Measurements from ENCODE around the gene CRYGN.

CRYGN gene

DNA sequence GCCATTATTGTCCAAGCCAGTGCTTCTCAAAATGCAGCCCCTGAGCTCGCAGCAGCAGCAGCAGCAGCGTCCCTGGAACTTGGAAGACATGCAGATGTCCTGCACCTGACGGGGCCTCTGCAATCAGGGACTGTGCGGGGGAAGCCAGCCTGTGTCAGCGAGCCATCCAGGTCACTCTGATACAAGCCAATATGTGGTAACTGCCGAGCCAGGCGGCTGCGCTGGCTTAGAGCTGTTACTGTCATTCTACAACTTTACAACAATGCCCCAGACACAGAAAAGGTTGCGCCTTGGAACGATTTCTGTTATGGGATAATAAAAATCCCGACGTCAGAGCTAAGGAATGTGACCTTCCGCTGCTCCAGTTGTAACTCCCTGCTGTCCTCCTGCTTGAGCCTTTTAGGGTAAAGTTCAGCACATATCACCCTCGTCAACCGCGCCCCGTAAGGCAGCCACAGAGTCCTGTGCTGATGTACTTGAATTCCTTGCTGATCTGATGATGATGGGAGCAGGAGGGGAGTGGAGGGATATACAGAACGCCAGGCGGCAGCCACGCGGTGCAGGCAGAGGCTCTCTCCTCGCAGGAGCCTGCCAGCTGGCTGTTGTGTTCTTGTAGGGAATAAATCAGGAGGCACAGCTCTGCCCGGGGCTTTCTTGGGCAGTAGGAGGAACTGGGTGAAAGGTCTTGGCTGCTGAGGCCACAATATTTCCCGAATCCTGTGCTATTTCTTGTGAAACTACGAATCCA is 20.0 kb upstream of the CRYGN start:
- DNase-seq (ENCODE audit: low spot score) = peak; percentile 63

DNA sequence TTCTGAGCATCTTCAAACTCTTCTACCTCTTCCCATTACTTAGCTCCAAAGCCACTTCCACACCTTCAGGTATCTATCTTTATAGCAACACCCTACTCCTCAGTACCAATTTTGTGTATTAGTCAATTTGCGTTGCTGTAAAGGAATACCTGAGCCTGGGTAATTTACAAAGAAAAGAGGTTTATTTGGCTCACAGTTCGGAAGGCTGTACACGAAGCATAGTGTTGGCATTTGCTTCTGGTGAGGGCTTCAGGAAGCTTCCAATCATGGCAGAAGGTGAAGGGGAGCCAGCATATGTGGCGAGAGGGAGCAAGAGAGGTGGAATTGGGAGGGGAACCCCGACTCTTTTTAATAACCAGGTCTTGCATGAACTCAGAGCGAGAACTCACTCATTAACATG is 17.6 kb upstream of the CRYGN start:
- DNase-seq (ENCODE audit: low spot score) = no peak

GRCh38 chr7:151456782-151457181 is 16.8 kb upstream of the CRYGN start:
- no peak for DNase-seq (ENCODE audit: low spot score)

DNA sequence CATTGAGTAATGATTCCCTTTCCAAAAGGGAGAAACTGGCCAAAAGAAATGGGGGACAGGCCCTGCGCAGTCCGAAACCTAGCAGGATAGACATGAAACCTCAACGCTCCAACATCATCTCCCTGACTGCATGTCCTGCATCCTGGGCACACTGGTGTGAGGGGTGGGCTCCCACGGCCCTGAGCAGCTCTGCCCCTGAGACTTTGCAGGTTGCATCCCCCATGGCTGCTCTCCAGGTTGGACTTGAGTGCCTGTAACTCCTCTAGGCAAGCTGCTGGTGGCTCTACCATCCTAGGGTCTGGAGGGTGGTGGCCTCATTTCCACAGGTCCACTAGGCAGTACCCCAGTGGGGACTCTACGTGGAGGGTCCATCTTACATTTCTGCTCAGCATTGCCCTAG is 16.3 kb upstream of the CRYGN start:
- no peak for DNase-seq (ENCODE audit: low spot score)

GRCh38 chr7:151455690-151456089 is 15.7 kb upstream of the CRYGN start:
- DNase-seq (ENCODE audit: low spot score) = no peak

- DNase-seq (ENCODE audit: low spot score) = no peak
Measured at GRCh38 chr7:151454932-151455530, 15.1 kb upstream of the CRYGN start.

DNA sequence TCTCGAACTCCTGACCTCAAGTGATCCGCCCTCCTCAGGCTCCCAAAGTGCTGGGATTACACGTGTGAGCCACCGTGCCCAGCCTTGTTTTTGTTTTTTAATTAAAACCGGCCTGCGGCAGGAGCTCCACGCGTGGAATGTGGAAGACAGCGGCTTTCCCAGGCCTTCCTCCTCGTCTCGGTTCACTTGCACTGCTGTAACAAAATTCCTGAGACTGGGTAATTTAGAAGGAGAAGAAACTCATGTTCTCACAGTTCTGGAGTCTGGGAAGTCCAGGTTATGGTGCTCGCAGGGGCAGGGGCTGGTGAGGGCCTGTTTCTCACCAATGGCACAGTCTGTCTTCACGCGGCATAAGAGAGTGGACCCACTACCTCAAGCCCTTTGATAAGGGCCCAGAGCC is 14.4 kb upstream of the CRYGN start:
- DNase-seq (ENCODE audit: low spot score) = no peak

DNA sequence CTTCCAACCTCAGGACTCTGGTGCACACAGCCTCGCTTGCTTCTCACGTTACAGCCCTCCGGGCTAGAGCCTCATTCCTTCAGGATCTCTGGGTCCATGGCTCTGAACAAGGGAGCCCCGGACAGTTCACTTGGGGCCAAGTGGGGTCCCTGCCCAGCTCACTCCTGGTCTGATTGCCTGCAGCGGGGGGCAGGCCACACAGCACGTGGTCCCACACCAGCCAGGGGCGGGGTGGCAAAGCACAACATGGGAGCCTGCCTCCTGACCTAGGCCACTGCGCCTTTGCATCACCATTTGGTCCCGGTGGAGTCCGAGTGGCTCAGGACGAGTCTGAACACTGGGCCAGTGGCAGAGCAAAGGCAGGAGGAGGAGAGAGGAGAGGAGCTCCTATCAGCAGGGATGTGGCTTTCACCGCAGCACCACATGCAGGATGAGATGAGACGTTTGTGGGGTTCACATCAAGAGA is 13.4 kb upstream of the CRYGN start:
- no peak for DNase-seq (ENCODE audit: low spot score)

GRCh38 chr7:151452680-151453325 is 12.9 kb upstream of the CRYGN start:
- no peak for DNase-seq (ENCODE audit: low spot score)

- no peak for DNase-seq (ENCODE audit: low spot score)
Measured at GRCh38 chr7:151451626-151452571, 12.0 kb upstream of the CRYGN start.

DNA sequence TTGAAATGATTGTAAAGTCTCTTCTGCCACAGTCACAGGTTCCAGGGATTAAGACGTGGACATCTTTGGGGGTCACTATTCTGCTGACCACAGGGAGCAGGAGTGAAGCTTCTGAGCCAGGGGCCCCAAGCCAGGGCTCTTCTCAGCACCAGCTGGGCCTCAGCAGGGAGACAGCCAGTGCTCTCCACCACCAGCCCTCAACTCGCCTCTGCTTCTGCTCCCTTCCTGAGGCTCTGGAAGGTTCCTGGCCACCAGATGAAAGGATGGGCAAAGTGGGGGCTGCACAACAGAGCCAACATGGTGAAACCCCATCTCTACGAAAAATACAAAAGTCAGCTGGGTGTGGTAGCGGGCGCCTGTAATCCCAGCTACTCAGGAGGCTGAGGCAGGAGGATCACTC is 11.2 kb upstream of the CRYGN start:
- no peak for DNase-seq (ENCODE audit: low spot score)

DNA sequence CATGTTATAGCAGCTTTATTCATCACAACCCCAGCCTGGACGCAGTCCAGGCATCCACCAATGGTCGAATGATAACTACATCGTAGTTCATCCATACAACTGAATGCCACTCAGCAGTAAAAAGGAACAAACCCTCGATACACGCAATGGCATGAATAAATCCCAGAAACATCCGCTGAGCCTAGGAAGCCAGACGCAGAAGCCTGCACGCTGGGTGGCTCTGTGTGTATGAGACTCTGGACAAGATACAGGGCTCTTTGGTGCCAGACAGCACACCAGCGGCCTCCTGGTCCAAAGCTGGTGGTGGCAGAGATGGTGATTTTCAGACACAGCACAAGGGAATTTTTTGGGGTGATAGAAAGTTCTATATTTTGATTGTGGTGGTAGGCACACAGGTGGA is 10.0 kb upstream of the CRYGN start:
- DNase-seq (ENCODE audit: low spot score) = no peak

- peak; percentile 20 for DNase-seq (ENCODE audit: low spot score)
Measured at GRCh38 chr7:151448261-151449252, 8.6 kb upstream of the CRYGN start.

- no peak for DNase-seq (ENCODE audit: low spot score)
Measured at GRCh38 chr7:151447901-151448260, 7.9 kb upstream of the CRYGN start.

GRCh38 chr7:151447312-151447711 is 7.4 kb upstream of the CRYGN start:
- no peak for DNase-seq (ENCODE audit: low spot score)

GRCh38 chr7:151446412-151446811 is 6.5 kb upstream of the CRYGN start:
- DNase-seq (ENCODE audit: low spot score) = no peak

DNA sequence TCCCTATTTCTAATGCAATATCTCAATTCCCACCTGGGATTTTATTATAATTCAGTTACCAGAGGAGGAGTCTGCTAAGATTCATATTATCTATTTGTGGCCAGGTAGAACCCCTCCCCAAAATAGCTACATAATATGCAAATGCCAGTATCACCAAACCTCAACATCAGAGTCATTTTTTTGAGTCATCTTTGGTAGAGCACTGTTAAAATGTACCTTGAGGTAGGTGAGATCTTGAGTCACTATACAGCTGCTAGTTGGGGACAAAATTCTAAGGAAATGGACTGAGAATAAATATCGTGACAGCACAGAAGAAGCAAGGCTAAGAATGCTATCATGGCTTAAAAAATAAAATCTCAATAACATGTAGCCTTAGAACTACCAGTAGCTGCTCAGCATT is 4.7 kb upstream of the CRYGN start:
- no peak for DNase-seq (ENCODE audit: low spot score)

DNA sequence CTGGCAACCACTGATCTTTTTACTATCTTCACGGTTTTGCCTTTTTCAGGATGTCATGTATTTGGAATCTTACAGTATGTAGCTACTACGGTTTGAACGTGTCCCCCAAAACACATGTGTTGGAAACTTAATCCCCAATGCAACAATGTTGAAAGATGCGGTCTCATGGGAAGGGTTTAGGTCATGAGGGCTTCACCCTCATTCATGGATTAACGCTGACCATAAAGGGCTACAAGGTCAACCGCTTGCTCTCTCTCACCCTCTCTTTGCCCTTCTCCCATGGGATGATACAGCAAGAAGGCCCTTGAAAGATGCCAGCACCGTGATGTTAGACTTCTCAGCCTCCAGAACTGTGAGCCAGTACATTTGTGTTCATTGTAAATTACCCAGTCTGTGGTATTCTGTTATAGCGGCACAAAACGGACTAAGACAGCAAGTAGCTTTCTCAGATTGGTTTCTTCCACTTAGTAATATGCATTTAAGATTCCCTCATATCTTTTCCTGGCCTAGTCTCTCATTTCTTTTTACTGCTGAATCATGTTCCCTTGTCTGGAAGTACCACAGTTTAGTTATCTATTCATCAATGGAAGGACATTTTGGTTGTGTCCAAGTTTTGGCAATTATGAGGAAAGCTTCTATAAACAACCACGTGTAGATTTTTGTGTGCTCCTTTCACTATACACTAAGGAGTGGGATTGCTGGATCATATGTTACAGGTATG is 3.0 kb upstream of the CRYGN start:
- DNase-seq (ENCODE audit: low spot score) = no peak

DNA sequence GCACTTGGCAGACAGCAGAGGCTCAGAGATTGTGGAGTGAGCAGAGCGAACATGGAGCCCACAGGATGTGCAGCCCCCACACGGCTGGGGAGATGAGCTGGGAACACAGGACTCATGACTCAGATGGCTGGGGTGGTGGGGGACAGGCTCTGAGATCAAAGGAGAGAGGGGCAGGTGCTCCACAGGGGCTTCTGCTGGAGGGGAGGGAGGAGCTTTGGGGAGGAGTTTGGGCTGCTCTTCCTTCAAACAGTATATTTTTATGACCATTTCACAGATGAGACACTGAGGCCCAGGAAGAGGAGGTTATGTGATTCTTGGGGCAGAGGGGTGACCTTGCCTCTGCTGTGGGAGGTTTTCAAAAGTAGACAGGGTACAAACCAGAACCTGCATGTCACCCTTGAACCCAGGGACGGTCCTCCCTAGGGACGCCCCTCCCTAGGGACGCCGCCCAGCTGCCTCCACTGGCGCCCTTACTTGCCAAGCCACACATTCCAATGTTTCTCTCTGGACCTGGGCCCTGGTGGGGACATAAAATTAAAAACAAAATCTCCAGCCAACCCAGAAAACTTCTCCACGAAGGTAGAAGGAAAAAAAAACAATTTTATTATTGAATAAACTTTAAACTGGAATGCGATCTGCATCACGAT is 981 bp upstream of the CRYGN start:
- no peak for DNase-seq (ENCODE audit: low spot score)
